Esophagus muscularis mucosa (tissue), 4 donors: ENCODE measurements around the gene GPATCH8. TPM values are rescaled to one million over a fixed set of nuclear protein-coding genes. Genes with fewer than 3 reads are reported as not detected.
"Not testable (repeated sequence)": the region's sequence is repeated elsewhere in the genome, so short reads cannot be mapped to it uniquely, and the experiment has no call there.

ENCODE experiments used
- DNase-seq: peaks from one replicate; pipeline ENCODE4 v3.0.0-alpha.2; 2017; ENCODE audit errors: extremely low spot score
- H3K27ac ChIP-seq, 4 donors: fragments of 200-600 bp; sonication (generic); replicated peaks in 1 of 4; 1 replicate in 3 of 4; 2 replicates in 1 of 4; pipeline ENCODE4 v1.5.1; 2016 to 2019; ENCODE audit warnings: mild to moderate bottlenecking in 1 of 4
- H3K27me3 ChIP-seq, 4 donors: fragments of 200-600 bp; sonication (generic); one replicate each; pipeline versions ENCODE4 v1.5.1 to v1.6.0; 2016 to 2019
- H3K36me3 ChIP-seq, 4 donors: fragments of 200-600 bp; sonication (generic); one replicate each; pipeline ENCODE4 v1.5.1; 2016 to 2019
- H3K4me1 ChIP-seq, 4 donors: fragments of 200-600 bp; sonication (generic); one replicate each; pipeline ENCODE4 v1.5.1; 2016 to 2019
- H3K4me3 ChIP-seq, 4 donors: fragments of 200-600 bp; sonication (generic); 1 replicate in 2 of 4; 2 replicates in 2 of 4; pipeline ENCODE4 v1.5.1; 2016 to 2019; ENCODE audit warnings: mild to moderate bottlenecking in 4 of 4, moderate library complexity in 1 of 4
- H3K9me3 ChIP-seq, 4 donors: fragments of 200-600 bp; sonication (generic); 1 replicate in 3 of 4; 2 replicates in 1 of 4; pipeline ENCODE4 v1.5.1; 2016 to 2019
- EP300 ChIP-seq: sonication (generic); formaldehyde crosslinking; IDR thresholded peaks from one replicate; pipeline ENCODE4 v1.6.1; 2017; ENCODE audit warnings: antibody characterized with exemption
- POLR2A ChIP-seq: fragments of 450-650 bp; IDR thresholded peaks from one replicate; pipeline ENCODE4 v1.6.1; 2017; ENCODE audit warnings: antibody characterized with exemption, moderate library complexity, mild to moderate bottlenecking, low read depth
- POLR2AphosphoS5 ChIP-seq, 2 donors: sonication (generic); formaldehyde crosslinking; IDR thresholded peaks; one replicate each; pipeline ENCODE4 v1.6.1; 2017; ENCODE audit warnings: antibody characterized with exemption in 2 of 2
- WGBS: methylation state at CpG from one replicate; pipeline ENCODE4 v1.1.5; 2018; 5-methylcytosine and 5-hydroxymethylcytosine counted together
- intact Hi-C: fragments of 100-400 bp; cut with DNase I; formaldehyde crosslinking; loops from one replicate; pipeline ENCODE4 v1.15.1; 2023
- total RNA-seq, 4 donors: library from RNA; depleted of rRNA; stranded (reverse); fragments of >200 nt; gene quantifications; one replicate each; pipeline versions ENCODE4 v1.1.0 to v1.2.1, GENCODE V29; 2016
- TF ChIP-seq, protein P1 (sequence below), 3 experiments: fragments of 200-600 bp in 2 of 3; fragments of 450-650 bp in 1 of 3; sonication (generic) in 2 of 3; IDR thresholded peaks; one replicate each; pipeline ENCODE4 v1.5.1; 2017 to 2019; ENCODE audit warnings: antibody characterized with exemption in 3 of 3, mild to moderate bottlenecking in 2 of 3, moderate library complexity in 1 of 3

Gene GPATCH8
- total RNA-seq, 4 donors from 2014 or later = 21.0 to 51.1 (median 27.9) TPM

DNA sequence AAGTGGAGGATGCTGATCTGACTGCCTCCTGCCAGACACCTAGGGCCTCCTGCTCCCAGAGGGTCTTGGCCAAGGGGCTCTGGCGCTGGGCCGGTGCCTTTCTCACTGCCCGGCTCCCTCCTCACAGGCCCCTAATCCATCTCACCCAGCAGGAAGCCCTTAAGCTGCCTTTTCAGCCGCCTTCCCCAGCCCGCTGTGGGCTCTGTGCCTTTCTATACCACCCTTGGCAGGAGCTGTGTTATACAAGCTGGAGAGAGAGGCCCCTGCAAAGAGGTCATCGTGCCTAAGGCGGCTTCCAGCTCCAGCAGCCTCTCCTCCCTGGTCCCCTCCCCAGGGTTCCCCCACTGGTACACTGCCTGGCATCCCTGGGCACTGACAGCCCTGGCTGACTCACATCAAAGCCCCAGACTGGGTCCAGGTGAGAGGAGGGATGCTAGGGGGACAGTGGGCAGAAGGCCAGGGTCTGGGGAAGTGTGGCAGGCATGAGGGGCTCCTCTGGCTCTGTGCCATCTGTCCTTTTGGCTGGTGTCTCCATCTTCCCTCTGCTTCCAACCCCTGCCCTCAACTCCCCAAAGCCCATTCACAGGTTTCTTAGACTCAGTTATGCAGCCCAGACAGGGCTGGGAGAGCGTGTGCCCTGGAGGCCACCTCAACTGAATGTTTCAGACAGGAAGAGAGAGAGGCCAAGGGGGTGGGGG, 38.8 kb upstream of the GPATCH8 start:
- Histone ChIP-seq H3K27ac (no peak overlapping the region), H3K36me3 (no peaks in the 10 kb centered on the region), H3K4me1 (no peaks in the 10 kb centered on the region), H3K4me3 (no peak overlapping the region), H3K9me3 (no peaks in the 10 kb centered on the region), H3K27me3 (peaks cover 0 to 58% (median 0%) of the 10 kb centered on the region in 4 donors)
- TF ChIP-seq EP300 (no peak), POLR2A (no peak), POLR2AphosphoS5 (IDR thresholded peaks at IDR 0.05) (no peak)
- TF ChIP-seq, protein P1, sequence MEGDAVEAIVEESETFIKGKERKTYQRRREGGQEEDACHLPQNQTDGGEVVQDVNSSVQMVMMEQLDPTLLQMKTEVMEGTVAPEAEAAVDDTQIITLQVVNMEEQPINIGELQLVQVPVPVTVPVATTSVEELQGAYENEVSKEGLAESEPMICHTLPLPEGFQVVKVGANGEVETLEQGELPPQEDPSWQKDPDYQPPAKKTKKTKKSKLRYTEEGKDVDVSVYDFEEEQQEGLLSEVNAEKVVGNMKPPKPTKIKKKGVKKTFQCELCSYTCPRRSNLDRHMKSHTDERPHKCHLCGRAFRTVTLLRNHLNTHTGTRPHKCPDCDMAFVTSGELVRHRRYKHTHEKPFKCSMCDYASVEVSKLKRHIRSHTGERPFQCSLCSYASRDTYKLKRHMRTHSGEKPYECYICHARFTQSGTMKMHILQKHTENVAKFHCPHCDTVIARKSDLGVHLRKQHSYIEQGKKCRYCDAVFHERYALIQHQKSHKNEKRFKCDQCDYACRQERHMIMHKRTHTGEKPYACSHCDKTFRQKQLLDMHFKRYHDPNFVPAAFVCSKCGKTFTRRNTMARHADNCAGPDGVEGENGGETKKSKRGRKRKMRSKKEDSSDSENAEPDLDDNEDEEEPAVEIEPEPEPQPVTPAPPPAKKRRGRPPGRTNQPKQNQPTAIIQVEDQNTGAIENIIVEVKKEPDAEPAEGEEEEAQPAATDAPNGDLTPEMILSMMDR (IDR thresholded peaks at IDR 0.05) = no peak
- intact Hi-C loops = no loop called here
- 61% methylated on average over 8 of the region's 8 CpGs for WGBS
- no peak for DNase-seq

DNA sequence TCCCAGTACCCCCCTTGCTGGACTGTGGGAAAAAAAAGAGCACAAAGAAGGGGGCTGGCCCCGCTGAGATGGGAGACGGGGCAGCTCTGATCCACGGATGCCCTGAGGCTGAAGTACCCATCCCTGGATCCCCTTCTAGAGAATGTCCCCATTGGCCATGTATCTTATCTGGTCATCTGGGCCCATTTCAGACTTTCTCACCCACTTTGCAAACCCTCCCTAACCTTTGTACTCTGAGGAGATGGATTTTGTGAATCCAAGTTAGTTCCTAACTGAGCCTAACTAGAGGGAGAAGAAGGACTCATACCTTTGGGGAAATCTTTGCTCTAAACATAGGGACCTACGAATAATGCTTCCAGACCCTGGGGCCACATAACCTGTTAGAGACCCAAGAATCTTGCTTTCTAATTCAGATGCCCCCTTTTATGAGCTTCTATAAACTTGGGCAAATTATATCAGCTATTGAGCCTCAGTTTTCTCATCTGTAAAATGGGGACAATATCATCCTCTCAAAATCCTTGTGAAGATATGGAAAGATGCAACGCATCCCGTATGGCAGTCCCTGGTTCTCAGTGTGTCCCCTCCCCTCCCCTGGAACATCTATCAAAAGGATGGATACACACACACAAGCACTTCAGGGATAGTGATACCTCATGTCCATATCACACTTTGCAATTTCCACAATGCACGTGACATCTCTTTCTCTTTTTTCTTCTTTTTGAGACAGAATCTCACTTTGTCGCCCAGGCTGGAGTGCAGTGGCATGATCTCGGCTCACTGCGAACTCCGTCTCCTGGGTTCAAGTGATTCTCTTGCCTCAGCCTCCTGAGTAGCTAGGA, 37.3 kb upstream of the GPATCH8 start:
- WGBS = 88% methylated on average over 11 of the region's 11 CpGs
- H3K36me3 ChIP-seq = no peaks in the 10 kb centered on the region

DNA sequence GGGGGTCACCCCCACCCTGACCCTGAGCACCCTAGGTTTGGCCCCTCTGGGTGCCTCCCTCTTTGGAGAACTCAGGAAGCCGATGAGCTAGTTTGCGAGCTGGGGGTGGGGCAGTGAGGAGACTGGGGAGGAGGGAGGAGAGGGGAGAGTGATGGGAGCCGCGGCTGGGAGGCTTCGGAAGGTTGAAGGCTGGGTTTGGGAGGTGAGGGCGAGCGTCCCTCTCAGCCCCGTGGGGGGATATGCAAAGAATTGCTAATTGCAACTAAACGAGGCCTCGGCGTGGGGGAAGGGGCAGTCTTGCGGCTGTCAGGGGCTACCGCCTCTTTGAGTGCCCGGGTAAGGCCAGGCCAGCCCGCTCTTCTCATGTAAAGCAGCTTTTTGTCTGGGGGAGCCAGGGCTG, 36.5 kb upstream of the GPATCH8 start:
- intact Hi-C loops = no loop called here
- Histone ChIP-seq H3K4me3 (no peak overlapping the region), H3K36me3 (no peaks in the 10 kb centered on the region), H3K27ac (no peak overlapping the region), H3K27me3 (peaks cover 0 to 53% (median 0%) of the 10 kb centered on the region in 4 donors), H3K9me3 (no peaks in the 10 kb centered on the region), H3K4me1 (no peaks in the 10 kb centered on the region)
- DNase-seq = no peak
- TF ChIP-seq, protein P1 (IDR thresholded peaks at IDR 0.05) = no peak
- TF ChIP-seq EP300 (no peak), POLR2A (no peak)
- WGBS = 62% methylated on average over 15 of the region's 15 CpGs

More for the DNA sequence above, 37.3 kb upstream of the GPATCH8 start:
- TF ChIP-seq POLR2AphosphoS5 (IDR thresholded peaks at IDR 0.05) (no peak), EP300 (no peak), POLR2A (no peak)
- TF ChIP-seq, protein P1 (IDR thresholded peaks at IDR 0.05) = no peak
- H3K9me3 ChIP-seq = no peaks in the 10 kb centered on the region
- no peak overlapping the region for H3K4me3 ChIP-seq
- intact Hi-C loops = no loop called here
- peaks cover 0 to 58% (median 0%) of the 10 kb centered on the region in 4 donors for H3K27me3 ChIP-seq
- DNase-seq = no peak
- no peak overlapping the region for H3K27ac ChIP-seq
- H3K4me1 ChIP-seq = no peaks in the 10 kb centered on the region

DNA sequence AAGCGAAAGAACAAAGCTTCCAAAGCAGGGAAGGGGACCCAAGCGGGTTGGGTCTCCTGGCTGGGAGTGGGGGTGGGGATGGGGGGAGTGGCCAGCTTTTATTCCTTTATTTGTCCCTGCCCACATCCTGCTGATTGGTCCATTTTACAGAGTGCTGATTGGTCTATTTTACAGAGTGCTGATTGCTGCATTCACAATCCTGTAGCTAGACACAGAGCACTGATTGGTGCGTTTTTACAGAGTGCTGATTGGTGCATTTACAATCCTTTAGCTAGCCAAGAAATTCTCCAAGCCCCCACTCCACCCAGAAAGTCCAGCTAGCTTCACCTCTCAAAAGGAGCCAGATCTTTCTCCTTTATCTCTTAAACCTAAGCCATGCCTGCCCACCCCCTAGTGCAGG, 34.7 kb upstream of the GPATCH8 start:
- H3K9me3 ChIP-seq, DNase-seq, intact Hi-C loops, H3K36me3 ChIP-seq, H3K4me3 ChIP-seq, H3K27ac ChIP-seq: not testable (repeated sequence)
- Histone ChIP-seq H3K27me3 (peaks cover 0 to 37% (median 0%) of the 10 kb centered on the region in 4 donors), H3K4me1 (peaks cover 0 to 11% (median 10%) of the 10 kb centered on the region in 4 donors)
- 98% methylated on average over 3 of the region's 3 CpGs for WGBS
